Fibroblast of the aortic adventitia (primary cell): Measurements from ENCODE around the gene CYP27A1. TPM values are rescaled to one million over a fixed set of nuclear protein-coding genes. Genes with fewer than 3 reads are reported as not detected.

Source experiments
- DNase-seq: peaks from one replicate; pipeline ENCODE4 v3.0.0-alpha.2; 2010; ENCODE audit warnings: low read depth
- H3K4me3 ChIP-seq: 2 replicates; pipeline ENCODE4 v1.5.1; 2011; ENCODE audit warnings: low read depth, mild to moderate bottlenecking, control low read depth, low read length, moderate library complexity
- total RNA-seq: library from RNA; depleted of rRNA; stranded (reverse); fragments of >200 nt; gene quantifications from 2 replicates; pipeline ENCODE4 v1.2.3, GENCODE V29; 2012; ENCODE audit warnings: low replicate concordance
- TF ChIP-seq, protein P1 (sequence below): IDR thresholded peaks from 2 replicates; pipeline ENCODE4 v1.5.1; 2011; ENCODE audit warnings: mild to moderate bottlenecking, low read length, control low read depth, inconsistent platforms; ENCODE audit not compliant: insufficient read depth

CYP27A1 gene
- total RNA-seq, 1 donor = 10.5 TPM

DNA sequence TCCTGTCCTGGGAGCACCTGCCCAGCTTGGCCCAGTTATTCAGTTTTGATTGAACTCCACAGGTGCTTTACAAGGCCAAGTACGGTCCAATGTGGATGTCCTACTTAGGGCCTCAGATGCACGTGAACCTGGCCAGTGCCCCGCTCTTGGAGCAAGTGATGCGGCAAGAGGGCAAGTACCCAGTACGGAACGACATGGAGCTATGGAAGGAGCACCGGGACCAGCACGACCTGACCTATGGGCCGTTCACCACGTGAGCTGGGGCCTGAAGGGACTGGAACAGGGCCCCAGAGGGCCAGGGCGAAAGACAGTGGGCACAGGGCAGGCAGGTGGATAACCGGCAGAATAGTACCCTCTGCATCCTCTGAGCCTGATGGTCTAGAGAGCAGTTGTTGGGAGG lies 27.6 kb downstream of the CYP27A1 start:
- TF ChIP-seq, protein P1, sequence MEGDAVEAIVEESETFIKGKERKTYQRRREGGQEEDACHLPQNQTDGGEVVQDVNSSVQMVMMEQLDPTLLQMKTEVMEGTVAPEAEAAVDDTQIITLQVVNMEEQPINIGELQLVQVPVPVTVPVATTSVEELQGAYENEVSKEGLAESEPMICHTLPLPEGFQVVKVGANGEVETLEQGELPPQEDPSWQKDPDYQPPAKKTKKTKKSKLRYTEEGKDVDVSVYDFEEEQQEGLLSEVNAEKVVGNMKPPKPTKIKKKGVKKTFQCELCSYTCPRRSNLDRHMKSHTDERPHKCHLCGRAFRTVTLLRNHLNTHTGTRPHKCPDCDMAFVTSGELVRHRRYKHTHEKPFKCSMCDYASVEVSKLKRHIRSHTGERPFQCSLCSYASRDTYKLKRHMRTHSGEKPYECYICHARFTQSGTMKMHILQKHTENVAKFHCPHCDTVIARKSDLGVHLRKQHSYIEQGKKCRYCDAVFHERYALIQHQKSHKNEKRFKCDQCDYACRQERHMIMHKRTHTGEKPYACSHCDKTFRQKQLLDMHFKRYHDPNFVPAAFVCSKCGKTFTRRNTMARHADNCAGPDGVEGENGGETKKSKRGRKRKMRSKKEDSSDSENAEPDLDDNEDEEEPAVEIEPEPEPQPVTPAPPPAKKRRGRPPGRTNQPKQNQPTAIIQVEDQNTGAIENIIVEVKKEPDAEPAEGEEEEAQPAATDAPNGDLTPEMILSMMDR = no peak
- no peak for DNase-seq
- H3K4me3 ChIP-seq = no peak overlapping the region

- no peak for DNase-seq
- TF ChIP-seq, protein P1 = no peak
Measured at GRCh38 chr2:218810256-218810655, 28.3 kb downstream of the CYP27A1 start.

GRCh38 chr2:218811382-218811781 lies 29.4 kb downstream of the CYP27A1 start:
- DNase-seq = no peak
- no peak overlapping the region for H3K4me3 ChIP-seq
- TF ChIP-seq, protein P1 = no peak

More at GRCh38 chr2:218810256-218810655, 28.3 kb downstream of the CYP27A1 start:
- H3K4me3 ChIP-seq = no peak overlapping the region

DNA sequence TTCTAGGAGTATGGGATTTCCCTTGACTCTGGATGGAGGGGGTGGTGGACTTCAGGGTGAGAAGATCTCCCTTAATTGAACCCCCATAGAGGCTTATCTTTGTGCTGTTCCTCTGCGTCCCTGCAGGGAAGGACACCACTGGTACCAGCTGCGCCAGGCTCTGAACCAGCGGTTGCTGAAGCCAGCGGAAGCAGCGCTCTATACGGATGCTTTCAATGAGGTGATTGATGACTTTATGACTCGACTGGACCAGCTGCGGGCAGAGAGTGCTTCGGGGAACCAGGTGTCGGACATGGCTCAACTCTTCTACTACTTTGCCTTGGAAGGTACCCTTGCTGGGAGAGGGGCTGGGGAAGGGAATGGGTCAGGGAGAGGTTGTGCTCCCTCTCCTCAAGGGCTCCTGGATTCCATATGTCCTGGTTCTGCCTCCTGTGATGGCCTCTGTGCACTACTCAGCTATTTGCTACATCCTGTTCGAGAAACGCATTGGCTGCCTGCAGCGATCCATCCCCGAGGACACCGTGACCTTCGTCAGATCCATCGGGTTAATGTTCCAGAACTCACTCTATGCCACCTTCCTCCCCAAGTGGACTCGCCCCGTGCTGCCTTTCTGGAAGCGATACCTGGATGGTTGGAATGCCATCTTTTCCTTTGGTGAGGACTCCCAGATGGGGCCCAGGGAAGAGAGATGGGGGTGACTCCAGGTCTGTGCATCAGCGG lies 30.3 kb downstream of the CYP27A1 start:
- TF ChIP-seq, protein P1 = no peak
- H3K4me3 ChIP-seq = no peak overlapping the region
- no peak for DNase-seq

DNA sequence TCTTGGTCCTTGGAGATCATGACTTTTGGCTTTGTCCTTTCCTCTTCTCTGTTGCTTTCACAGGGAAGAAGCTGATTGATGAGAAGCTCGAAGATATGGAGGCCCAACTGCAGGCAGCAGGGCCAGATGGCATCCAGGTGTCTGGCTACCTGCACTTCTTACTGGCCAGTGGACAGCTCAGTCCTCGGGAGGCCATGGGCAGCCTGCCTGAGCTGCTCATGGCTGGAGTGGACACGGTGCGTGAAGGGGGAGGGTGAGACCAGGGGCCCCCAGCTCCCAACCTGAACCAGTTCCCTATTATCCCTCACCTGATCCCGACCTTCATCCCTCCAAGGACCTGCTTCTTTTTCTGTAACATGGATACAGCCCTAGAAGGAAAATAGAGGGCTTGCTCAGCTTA lies 30.9 kb downstream of the CYP27A1 start:
- TF ChIP-seq, protein P1 = no peak
- DNase-seq = no peak
- no peak overlapping the region for H3K4me3 ChIP-seq

- no peak overlapping the region for H3K4me3 ChIP-seq
- TF ChIP-seq, protein P1 = no peak
- DNase-seq = no peak
Measured at GRCh38 chr2:218813771-218814460, 32.0 kb downstream of the CYP27A1 start.
